ENCODE results near the gene C3orf33. TPM values are rescaled to one million over a fixed set of nuclear protein-coding genes. Genes with fewer than 3 reads are reported as not detected.

Gene C3orf33
- 1.9 and 3.8 TPM in 2 replicates for total RNA-seq

GRCh38 chr3:155805802-155806618, at the start of gene C3orf33:
Gene C3orf33, minus strand, starts transcription at chr3:155806278. Its CDS starts 26 bp downstream, at chr3:155806252.

GRCh38 chr3:155854141-155854940, 48.3 kb upstream of the C3orf33 start, which contains the start of gene SLC33A1:
Gene SLC33A1, minus strand, starts transcription at chr3:155854427. Its CDS starts 430 bp downstream, at chr3:155853997.

GRCh38 chr3:155744626-155745324, 61.3 kb downstream of the C3orf33 start, which contains the start of gene PLCH1:
Gene PLCH1, minus strand, starts transcription at chr3:155745071. Its CDS starts 40,847 bp downstream, at chr3:155704224.

Other genes with a start within 250 kb of the C3orf33 start
- gene PLCH1, start 61.2 kb downstream of the C3orf33 start, total RNA-seq: 0.14 and 0.34 TPM in 2 replicates
- gene SLC33A1, start 48.1 kb upstream of the C3orf33 start, total RNA-seq: 59.7 and 81.7 TPM in 2 replicates
- 28.0 and 54.5 TPM in 2 replicates for gene GMPS, start 64.4 kb upstream of the C3orf33 start, total RNA-seq

Measured in nasal cavity respiratory epithelium epithelial cell of viscerocranial mucosa (primary cell).